GM12878 (cell line): Measurements from ENCODE around the gene BBS9. TPM values are rescaled to one million over a fixed set of nuclear protein-coding genes. Genes with fewer than 3 reads are reported as not detected.

Experiments
- ATAC-seq: fragments of 200-7000 bp; cut with Tn5 transposase; 3 replicates; pipeline ENCODE4 v1.9.1; 2020; ENCODE audit warnings: mild to moderate bottlenecking, moderate library complexity
- BruUV-seq: library from RNA; stranded (reverse); fragments of 400-500 nt; replicated peaks from 2 replicates; lab custom pipeline; 2021; lab: Mats Ljungman, UMichigan
- CTCF ChIA-PET: fragments of 300-600 bp; sonication (Branson Sonifier 250); formaldehyde crosslinking; extraction: SDS; loops from one replicate; lab custom pipeline; 2021; ENCODE audit warnings: inconsistent platforms; lab: Yijun Ruan, JAX
- POLR2A ChIA-PET: fragments of 350-600 bp; formaldehyde crosslinking; extraction: SDS; loops from one replicate; lab custom pipeline; 2021; ENCODE audit warnings: inconsistent platforms; lab: Charles Lee
- RAD21 ChIA-PET: fragments of 300-600 bp; sonication (Branson Sonifier 250); formaldehyde crosslinking; loops from one replicate; lab custom pipeline; 2023; ENCODE audit warnings: antibody characterized with exemption; ENCODE audit not compliant: unreplicated experiment; lab: Charles Lee
- SMC1A ChIA-PET: fragments of 300-600 bp; sonication (Branson Sonifier 250); formaldehyde crosslinking; loops from one replicate; lab custom pipeline; 2023; ENCODE audit not compliant: unreplicated experiment, uncharacterized antibody; lab: Charles Lee
- DNase-seq: peaks from one replicate; pipeline ENCODE4 v3.0.0-alpha.2; 2011; ENCODE audit warnings: low read depth, low spot score
- FAIRE-seq: peaks from 3 replicates; lab custom pipeline; 2011; peaks lifted over from hg19 to GRCh38; lab: Jason Lieb, UNC
- H2AFZ ChIP-seq: 2 replicates; pipeline ENCODE4 v1.6.0; 2011; ENCODE audit warnings: low read depth, low read length, control low read depth; ENCODE audit not compliant: control insufficient read depth
- H3K27ac ChIP-seq: 2 replicates; pipeline ENCODE4 v1.5.1; 2011; ENCODE audit warnings: control low read depth; ENCODE audit not compliant: control insufficient read depth, insufficient read depth
- H3K27me3 ChIP-seq, 2 experiments: replicated peaks in 1 of 2; 2 replicates each; pipeline versions ENCODE4 v1.6.0 to v1.6.1; 2011; ENCODE audit warnings: low read length in 1 of 2; ENCODE audit not compliant: control insufficient read depth in 2 of 2, insufficient read depth in 2 of 2
- H3K36me3 ChIP-seq, 2 experiments: 2 replicates each; pipeline ENCODE4 v1.5.1; 2011; ENCODE audit warnings: low read length in 1 of 2; ENCODE audit not compliant: control insufficient read depth in 2 of 2, insufficient read depth in 2 of 2
- H3K4me1 ChIP-seq: 2 replicates; pipeline ENCODE4 v1.6.1; 2011; ENCODE audit warnings: mild to moderate bottlenecking, low read length, moderate library complexity, mixed read lengths; ENCODE audit not compliant: control insufficient read depth, insufficient read depth
- H3K4me2 ChIP-seq: 2 replicates; pipeline ENCODE4 v1.6.0; 2011; ENCODE audit warnings: control low read depth; ENCODE audit not compliant: control insufficient read depth, insufficient read depth
- H3K4me3 ChIP-seq: fragments of 200-600 bp; sonication (generic); 2 replicates; pipeline ENCODE4 v1.5.1; 2016
- H3K79me2 ChIP-seq: 2 replicates; pipeline ENCODE4 v1.6.0; 2011; ENCODE audit warnings: low read length; ENCODE audit not compliant: control insufficient read depth, insufficient read depth
- H3K9ac ChIP-seq: 2 replicates; pipeline ENCODE4 v1.8.0; 2011; ENCODE audit warnings: low read length, control low read depth, mixed read lengths; ENCODE audit not compliant: control insufficient read depth, insufficient read depth
- H3K9me3 ChIP-seq: replicated peaks from 3 replicates; pipeline ENCODE4 v1.5.1; 2011; ENCODE audit warnings: mild to moderate bottlenecking, low read length; ENCODE audit not compliant: control insufficient read depth, insufficient read depth
- H4K20me1 ChIP-seq: 2 replicates; pipeline ENCODE4 v1.6.0; 2011; ENCODE audit not compliant: control insufficient read depth, insufficient read depth
- KLF5 ChIP-seq: fragments of 450-650 bp; IDR thresholded peaks from 2 replicates; pipeline ENCODE4 v1.6.1; 2014; ENCODE audit warnings: mild to moderate bottlenecking; ENCODE audit not compliant: partially characterized antibody
- NR2F1 ChIP-seq: fragments of 450-650 bp; conservative IDR thresholded peaks from 2 replicates; pipeline ENCODE4 v1.6.1; 2017; ENCODE audit warnings: mild to moderate bottlenecking
- PAX5 ChIP-seq: IDR thresholded peaks from 2 replicates; pipeline ENCODE4 v1.6.1; 2011; ENCODE audit warnings: low read depth, low read length, borderline replicate concordance
- RELA ChIP-seq: fragments of 450-650 bp; IDR thresholded peaks from 2 replicates; pipeline ENCODE4 v1.8.0; 2014; ENCODE audit warnings: borderline replicate concordance; ENCODE audit not compliant: partially characterized antibody
- REST ChIP-seq: IDR thresholded peaks from 2 replicates; pipeline ENCODE4 v1.6.1; 2012; ENCODE audit warnings: mild to moderate bottlenecking, low read depth, low read length
- SREBF1 ChIP-seq: IDR thresholded peaks from 2 replicates; pipeline ENCODE4 v1.6.1; 2012; ENCODE audit warnings: mild to moderate bottlenecking, low read length
- TAF1 ChIP-seq: IDR thresholded peaks from 2 replicates; pipeline ENCODE4 v1.6.1; 2011; ENCODE audit warnings: mild to moderate bottlenecking, low read depth, low read length, borderline replicate concordance
- ZBTB4 ChIP-seq: fragments of 450-650 bp; formaldehyde crosslinking; IDR thresholded peaks from 2 replicates; pipeline ENCODE4 v1.4.0; 2022; ENCODE audit warnings: mild to moderate bottlenecking, moderate library complexity
- ZNF24 ChIP-seq: fragments of 450-650 bp; IDR thresholded peaks from 2 replicates; pipeline ENCODE4 v1.6.1; 2017; ENCODE audit warnings: antibody characterized with exemption, mild to moderate bottlenecking
- WGBS: methylation state at CpG from one replicate; pipeline ENCODE4 v1.1.6; 2016; ENCODE audit warnings: low lambda C conversion rate; ENCODE audit not compliant: insufficient replicate concordance, insufficient coverage; ENCODE audit errors: missing lambda C conversion rate; 5-methylcytosine and 5-hydroxymethylcytosine counted together
- in situ Hi-C: fragments of 300-500 bp; cut with MboI; formaldehyde crosslinking; loops from 9 replicates; pipeline ENCODE4 v1.14.3; 2018; ENCODE audit warnings: mixed read lengths
- intact Hi-C: fragments of 100-400 bp; cut with micrococcal nuclease; formaldehyde crosslinking; loops from one replicate; pipeline ENCODE4 v1.14.2; 2022; ENCODE audit not compliant: unreplicated experiment
- polyA plus RNA-seq, 11 experiments: library from polyadenylated mRNA; depleted of rRNA in 4 of 11; unstranded in 6 of 11; stranded (reverse) in 5 of 11; fragments of >200 nt; fragmentation: Nextera tagmentation in 4 of 11; fragmentation: Illumina TruSeq in 1 of 11; extraction: Ambion mirVana in 4 of 11; extraction: Trizol in 1 of 11; gene quantifications; 1 replicate in 1 of 11; 2 replicates in 10 of 11; pipeline versions ENCODE4 v1.2.1 to v1.2.3, GENCODE V29; 2011 to 2016; ENCODE audit warnings: inconsistent platforms in 2 of 11, missing spikeins in 2 of 11, low read depth in 1 of 11
- total RNA-seq, 4 experiments: library from RNA; depleted of rRNA in 3 of 4; stranded (reverse); fragments of >200 nt in 3 of 4; fragmentation: Illumina TruSeq in 1 of 4; extraction: Trizol in 1 of 4; gene quantifications; 2 replicates each; pipeline versions ENCODE4 v1.2.1 to v1.2.3, GENCODE V29; 2013 to 2021

Gene BBS9
- total and polyA plus RNA-seq, 10 of the 15 experiments (the other 5 are each of a cell fraction or from before 2014, with no cell fraction given) = 1.2 to 5.6 (median 2.3) TPM

- ChIA-PET CTCF (no interaction called here), POLR2A (no interaction called here)
- FAIRE-seq = no peak
- H3K9me3 ChIP-seq = no peaks in the 10 kb centered on the region
- H3K27ac ChIP-seq = no peak overlapping the region
- ATAC-seq = no peak
- TF ChIP-seq ZBTB4 (CRISPR knock-in tag) = no peak
- TF ChIP-seq NR2F1 = no peak
- no peak for TF ChIP-seq ZNF24
- no peak for TF ChIP-seq TAF1
- no peak for TF ChIP-seq RELA
- TF ChIP-seq REST = no peak
- no peak for TF ChIP-seq PAX5
- TF ChIP-seq KLF5 = no peak
- TF ChIP-seq SREBF1 = no peak
- TF ChIP-seq, all 136 proteins: peak for 0
- WGBS = 42% methylated on average over 6 of the region's 6 CpGs
- no TSS peak for BruUV-seq
- DNase-seq = no peak
- intact Hi-C loops (no loop called here), in situ Hi-C loops (no loop called here)
- no peak overlapping the region for H3K4me2 ChIP-seq
- H3K36me3 ChIP-seq = no peaks in the 10 kb centered on the region
- H4K20me1 ChIP-seq = no peaks in the 10 kb centered on the region
- no peak overlapping the region for H3K4me3 ChIP-seq
- H3K4me1 ChIP-seq = no peaks in the 10 kb centered on the region
- RAD21 ChIA-PET = no interaction called here
- SMC1A ChIA-PET = no interaction called here
- no peaks in the 10 kb centered on the region for H3K27me3 ChIP-seq
- H3K79me2 ChIP-seq = no peaks in the 10 kb centered on the region
- no peak overlapping the region for H2AFZ ChIP-seq
- no peak overlapping the region for H3K9ac ChIP-seq
Observed at GRCh38 chr7:33558549-33559323, 429.4 kb downstream of the BBS9 start.
